ENCODE measurements around the gene LRRC49.
"Not testable (repeated sequence)": the region's sequence is repeated elsewhere in the genome, so short reads cannot be mapped to it uniquely, and the experiment has no call there.

Gene LRRC49

DNA sequence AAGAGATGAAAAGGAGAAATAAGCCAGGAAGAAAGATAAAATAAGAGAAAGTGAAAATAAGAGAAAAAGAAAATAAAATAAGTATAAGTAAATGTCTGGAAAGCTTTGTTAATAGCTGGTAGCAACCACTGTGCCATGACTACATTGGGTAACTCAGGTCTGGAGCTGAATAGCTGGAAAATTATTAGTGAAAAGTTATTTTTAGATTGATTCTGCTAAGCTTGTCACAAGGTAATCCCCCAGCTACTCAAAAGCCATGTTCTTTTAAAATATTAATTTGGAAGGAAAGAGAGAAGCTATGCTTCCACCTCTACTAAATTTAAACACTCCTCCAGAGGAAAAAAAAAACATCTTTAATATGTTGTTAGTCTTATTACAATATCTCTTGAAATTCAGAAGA lies 117.8 kb downstream of the LRRC49 start:
- no peak for TF ChIP-seq CTCF (IDR thresholded peaks at IDR 0.05; ENCODE audit: low read length, missing control alignments)
- no peak for DNase-seq (ENCODE audit: low read depth)
- H3K4me3 ChIP-seq (replicated peaks; ENCODE audit: low read depth, low read length): no peak overlapping the region

- DNase-seq (ENCODE audit: low read depth): no peak
- H3K4me3 ChIP-seq (replicated peaks; ENCODE audit: low read depth, low read length): no peak overlapping the region
- TF ChIP-seq CTCF (IDR thresholded peaks at IDR 0.05; ENCODE audit: low read length, missing control alignments): no peak
Measured at GRCh38 chr15:71010997-71011396, 118.4 kb downstream of the LRRC49 start.

- peak; percentile 82 for DNase-seq (ENCODE audit: low read depth)
- peak; percentile 95 for TF ChIP-seq CTCF (IDR thresholded peaks at IDR 0.05; ENCODE audit: low read length, missing control alignments)
- no peak overlapping the region for H3K4me3 ChIP-seq (replicated peaks; ENCODE audit: low read depth, low read length)
Measured at GRCh38 chr15:71011503-71012155, 119.0 kb downstream of the LRRC49 start.

GRCh38 chr15:71013446-71013845 lies 120.8 kb downstream of the LRRC49 start:
- TF ChIP-seq CTCF (IDR thresholded peaks at IDR 0.05; ENCODE audit: low read length, missing control alignments): no peak
- DNase-seq (ENCODE audit: low read depth): no peak
- H3K4me3 ChIP-seq (replicated peaks; ENCODE audit: low read depth, low read length): no peak overlapping the region

GRCh38 chr15:71015342-71015741 lies 122.7 kb downstream of the LRRC49 start:
- no peak overlapping the region for H3K4me3 ChIP-seq (replicated peaks; ENCODE audit: low read depth, low read length)
- no peak for TF ChIP-seq CTCF (IDR thresholded peaks at IDR 0.05; ENCODE audit: low read length, missing control alignments)
- DNase-seq (ENCODE audit: low read depth): no peak

GRCh38 chr15:71031232-71031631 lies 138.6 kb downstream of the LRRC49 start:
- not testable (repeated sequence) for H3K4me3 ChIP-seq (replicated peaks; ENCODE audit: low read depth, low read length)

DNA sequence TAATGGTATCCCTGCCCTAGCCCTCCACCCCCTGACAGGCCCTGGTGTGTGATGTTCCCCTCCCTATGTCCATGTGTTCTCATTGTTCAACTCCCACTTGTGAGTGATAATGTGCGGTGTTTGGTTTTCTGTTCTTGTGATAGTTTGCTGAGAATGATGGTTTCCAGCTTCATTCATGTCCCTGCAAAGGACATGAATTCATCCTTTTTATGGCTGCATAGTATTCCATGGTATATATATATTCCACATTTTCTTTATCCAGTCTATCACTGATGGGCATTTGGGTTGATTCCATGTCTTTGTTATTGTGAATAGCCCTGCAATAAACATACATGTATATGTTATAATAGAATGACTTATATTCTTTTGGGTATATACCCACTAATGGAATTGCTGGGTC lies 142.9 kb downstream of the LRRC49 start:
- H3K4me3 ChIP-seq (replicated peaks; ENCODE audit: low read depth, low read length); DNase-seq (ENCODE audit: low read depth): not testable (repeated sequence)

More at GRCh38 chr15:71031232-71031631, 138.6 kb downstream of the LRRC49 start:
- not testable (repeated sequence) for DNase-seq (ENCODE audit: low read depth)

DNA sequence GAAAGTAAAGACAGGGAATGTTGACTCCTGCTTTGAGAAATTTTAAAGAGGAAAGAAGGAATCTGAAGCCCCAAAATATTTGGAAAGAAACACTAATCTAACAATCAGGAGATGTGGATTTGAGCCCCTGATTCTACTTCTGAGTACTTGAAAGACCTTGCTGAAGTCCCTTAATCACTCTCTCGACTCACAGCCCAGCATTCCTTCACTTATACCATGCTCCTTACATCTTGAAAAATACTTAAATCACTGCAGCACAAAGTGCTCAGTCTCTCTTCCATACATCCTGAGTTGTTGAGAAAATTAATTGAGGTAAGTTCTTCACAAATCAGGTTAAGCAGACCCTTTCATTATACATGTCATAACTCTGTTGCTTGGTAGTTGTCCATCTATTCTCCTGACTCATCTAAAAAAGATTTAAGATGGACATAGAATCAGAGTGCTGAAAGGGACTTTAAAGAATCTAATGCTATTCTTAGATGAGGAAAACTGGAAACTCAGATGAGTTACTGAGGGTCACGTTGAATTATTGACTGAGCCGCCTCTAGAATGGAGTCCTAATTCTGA lies 149.8 kb downstream of the LRRC49 start:
- H3K4me3 ChIP-seq (replicated peaks; ENCODE audit: low read depth, low read length): no peak overlapping the region
- no peak for TF ChIP-seq CTCF (IDR thresholded peaks at IDR 0.05; ENCODE audit: low read length, missing control alignments)
- DNase-seq (ENCODE audit: low read depth): no peak

Data from fibroblast of pulmonary artery (primary cell).